ENCODE data around the gene SIGLEC1.
A peak's percentile ranks its signal among the peaks of the same experiment; 100 is the strongest.

The SIGLEC1 gene

DNA sequence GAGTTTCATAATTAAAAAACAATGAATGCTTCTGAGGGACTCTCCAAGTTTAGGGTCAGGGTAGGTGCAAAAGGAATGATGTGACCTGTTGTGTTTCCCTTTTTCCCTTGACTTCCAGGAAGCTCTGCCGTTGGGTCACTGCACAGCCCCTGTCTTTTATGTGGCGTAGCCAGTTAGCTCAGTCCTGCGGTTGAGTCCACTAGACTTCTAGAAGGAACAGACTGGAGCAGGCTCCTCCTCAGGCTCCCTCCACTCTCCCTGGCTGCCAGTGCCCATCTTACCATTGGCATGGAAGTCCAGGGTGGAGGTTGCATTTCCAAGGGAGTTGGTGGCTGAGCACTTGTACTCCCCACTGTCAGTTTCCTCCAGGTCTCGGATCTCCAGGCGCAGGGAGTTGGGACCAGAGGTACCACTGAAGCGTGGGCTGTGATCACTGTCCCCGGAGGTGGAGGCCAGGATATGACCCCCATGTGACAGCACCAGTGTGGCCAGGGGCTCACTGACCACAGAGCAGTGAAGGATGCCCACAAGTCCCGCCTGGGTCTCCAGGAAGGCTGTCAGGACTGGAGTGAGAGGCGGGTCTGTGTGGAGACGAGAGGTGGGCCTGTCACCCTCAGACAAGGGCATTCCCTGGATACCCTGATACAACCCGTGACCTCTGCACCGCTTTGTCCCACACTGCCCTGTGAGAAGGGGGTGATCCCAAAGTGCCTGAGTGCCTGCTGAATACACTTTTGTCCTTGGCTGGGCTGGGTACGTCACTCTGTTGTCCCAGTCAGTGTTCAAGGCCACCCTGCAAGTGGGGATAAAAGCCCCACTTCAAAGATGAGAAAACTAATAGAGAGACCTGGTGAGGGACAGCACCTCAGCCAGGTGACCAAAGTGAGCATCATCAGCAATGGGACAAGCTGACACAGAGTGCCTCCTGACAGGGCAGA, 11.1 kb downstream of the SIGLEC1 start:
- DNase-seq (no peak), ATAC-seq (no peak)
- Mint-ChIP-seq H3K27ac (no peak overlapping the region), H3K27me3 (no peaks in the 10 kb centered on the region), H3K4me1 (no peaks in the 10 kb centered on the region), H3K9me3 (no peaks in the 10 kb centered on the region), H3K4me3 (no peak overlapping the region)

DNA sequence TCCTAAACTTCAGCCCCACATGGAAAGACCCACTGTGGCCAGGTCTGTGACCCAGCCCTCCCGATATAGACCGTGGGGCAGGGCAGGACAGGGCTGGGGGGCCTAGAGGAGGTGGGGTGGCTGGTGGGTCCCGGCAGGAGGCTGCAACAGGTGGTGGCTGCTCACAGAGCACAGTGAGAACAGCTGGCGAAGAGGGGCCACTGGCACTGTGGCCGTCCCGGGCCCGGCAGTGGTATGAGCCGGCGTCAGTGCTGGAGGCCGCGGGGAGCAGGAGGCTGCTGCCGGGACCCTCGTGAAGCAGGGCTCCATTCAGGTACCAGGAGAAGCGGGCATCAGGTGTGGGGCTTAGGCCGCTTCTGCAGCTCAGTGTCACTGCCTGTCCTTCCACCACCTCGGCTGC, 13.4 kb downstream of the SIGLEC1 start:
- no peaks in the 10 kb centered on the region for H3K4me1 Mint-ChIP-seq
- peak; percentile 33 for ATAC-seq
- DNase-seq = no peak

DNA sequence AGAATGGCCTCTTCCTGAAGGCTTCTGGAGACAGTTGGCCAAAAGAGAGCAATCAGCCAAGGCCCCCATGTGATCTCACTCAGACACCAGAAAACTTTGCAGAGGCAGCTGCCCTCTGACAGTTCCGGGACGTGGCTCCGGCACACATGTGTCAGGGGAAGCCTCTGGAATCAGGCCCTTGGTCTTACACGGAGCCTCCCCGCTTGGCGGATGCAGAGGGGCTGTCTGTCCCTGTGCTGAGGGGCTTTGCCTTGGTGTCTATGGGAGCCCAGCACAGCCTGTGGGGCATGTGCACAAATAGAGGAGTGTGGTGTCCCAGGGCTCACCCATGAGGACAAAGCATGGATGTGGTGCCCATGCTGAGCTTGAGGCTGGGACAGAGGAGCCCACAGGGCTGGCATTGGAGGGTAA, 13.8 kb downstream of the SIGLEC1 start:
- Mint-ChIP-seq H3K27ac (no peak overlapping the region), H3K4me1 (no peaks in the 10 kb centered on the region), H3K4me3 (no peak overlapping the region), H3K27me3 (no peaks in the 10 kb centered on the region), H3K9me3 (no peaks in the 10 kb centered on the region)
- DNase-seq = no peak
- ATAC-seq = peak; percentile 25

More for the DNA sequence above, 13.4 kb downstream of the SIGLEC1 start:
- H3K4me3 Mint-ChIP-seq = no peak overlapping the region
- H3K27ac Mint-ChIP-seq = no peak overlapping the region
- no peaks in the 10 kb centered on the region for H3K27me3 Mint-ChIP-seq
- H3K9me3 Mint-ChIP-seq = no peaks in the 10 kb centered on the region

DNA sequence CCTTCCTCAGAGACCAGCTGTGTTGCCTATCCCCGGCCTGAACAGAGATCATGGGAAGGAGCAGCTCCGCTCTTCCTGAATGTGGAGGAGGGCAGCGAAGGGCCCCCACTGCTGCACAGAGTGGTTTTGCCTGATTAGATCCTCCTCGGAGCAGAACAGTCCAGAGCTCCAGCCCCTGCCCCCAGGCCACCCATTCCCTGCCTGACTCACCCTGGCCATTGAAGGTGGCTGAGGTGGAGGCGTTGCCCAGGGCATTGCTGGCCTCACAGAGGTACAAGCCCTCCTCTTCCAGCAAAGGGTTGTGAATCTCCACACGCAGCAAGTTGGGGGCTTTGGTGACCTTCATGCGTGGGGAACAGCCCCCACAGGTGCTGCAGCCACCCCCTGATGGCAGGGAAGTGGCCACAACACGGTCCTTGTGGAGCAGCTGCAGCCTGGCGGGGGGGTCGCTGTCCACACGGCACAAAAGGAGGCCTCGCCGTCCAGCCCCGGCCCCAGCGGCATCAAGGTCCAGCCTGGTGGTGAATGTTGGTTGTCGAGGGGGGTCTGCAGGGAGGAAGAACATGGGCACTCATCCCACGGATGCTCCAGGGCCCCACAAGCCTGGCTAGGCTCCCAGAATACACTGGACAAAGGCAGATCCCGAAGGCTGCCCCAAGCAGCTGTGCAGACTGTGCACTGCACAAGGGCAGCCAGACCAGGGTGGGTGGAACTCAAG, 14.7 kb downstream of the SIGLEC1 start:
- ATAC-seq (no peak), DNase-seq (no peak)
- H3K9me3 Mint-ChIP-seq = no peaks in the 10 kb centered on the region
- no peaks in the 10 kb centered on the region for H3K27me3 Mint-ChIP-seq
- no peak overlapping the region for H3K4me3 Mint-ChIP-seq
- no peaks in the 10 kb centered on the region for H3K4me1 Mint-ChIP-seq
- H3K27ac Mint-ChIP-seq = no peak overlapping the region

DNA sequence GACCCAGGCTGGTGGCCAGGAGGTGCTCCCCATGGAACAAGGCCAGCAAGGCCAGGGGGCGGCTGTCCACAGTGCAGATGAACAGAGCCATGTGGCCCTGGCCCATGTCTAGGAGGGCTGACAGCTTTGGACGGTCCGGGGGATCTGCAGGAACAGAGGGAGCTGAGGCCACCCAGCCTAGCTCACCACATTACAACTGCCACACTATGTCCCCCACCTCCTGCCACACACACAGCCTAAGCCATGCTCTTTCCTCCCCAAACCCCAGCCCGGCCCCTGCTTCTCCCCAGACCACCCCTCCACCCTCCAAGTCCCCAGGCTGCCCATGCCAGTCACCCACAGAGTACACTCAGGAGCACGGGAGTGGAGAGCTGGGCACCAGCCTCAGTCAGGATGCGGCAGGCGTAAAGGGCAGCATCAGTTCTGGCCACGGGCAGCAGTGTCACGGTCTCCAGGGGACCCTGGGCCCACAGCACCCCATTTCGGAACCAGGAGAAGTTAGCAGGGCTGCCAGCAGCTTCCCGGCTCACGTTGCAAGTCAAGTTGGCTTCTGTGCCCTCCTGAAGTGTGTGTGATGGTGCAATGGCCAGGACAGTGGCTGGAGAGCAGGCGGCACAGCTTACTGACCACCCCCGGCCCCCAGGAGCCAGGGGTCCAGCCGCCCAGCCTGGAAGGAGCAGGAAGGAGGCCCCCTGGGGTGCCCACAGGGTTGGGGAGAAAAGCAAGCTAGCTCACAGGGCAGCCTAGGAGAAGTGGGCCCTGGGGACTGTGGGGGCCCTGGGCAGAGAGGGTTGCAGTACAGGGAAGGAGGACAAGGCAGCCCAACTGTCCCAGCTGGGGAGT, 15.4 kb downstream of the SIGLEC1 start:
- H3K4me1 Mint-ChIP-seq = no peaks in the 10 kb centered on the region
- ATAC-seq = no peak

DNA sequence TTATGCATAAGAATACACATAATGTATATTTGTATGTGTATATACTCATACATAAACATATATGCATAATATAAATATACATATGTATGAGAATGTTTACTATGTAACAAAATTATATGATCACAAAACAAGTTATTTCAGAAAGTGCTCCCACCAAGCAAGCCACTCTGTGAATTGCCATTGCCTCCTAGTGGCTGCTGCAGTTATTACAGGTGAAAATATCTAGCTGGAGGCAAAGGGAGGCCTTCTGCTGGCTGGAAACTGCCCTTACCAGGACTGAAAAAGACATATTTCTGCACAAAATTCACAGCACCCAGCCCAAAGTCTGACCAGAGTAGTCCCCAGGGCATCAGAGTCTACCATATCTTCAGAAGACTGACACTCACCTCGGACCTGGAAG, 16.2 kb downstream of the SIGLEC1 start:
- H3K9me3 Mint-ChIP-seq = no peaks in the 10 kb centered on the region
- no peak overlapping the region for H3K4me3 Mint-ChIP-seq
- ATAC-seq (no peak), DNase-seq (no peak)
- no peak overlapping the region for H3K27ac Mint-ChIP-seq
- H3K4me1 Mint-ChIP-seq = no peaks in the 10 kb centered on the region
- no peaks in the 10 kb centered on the region for H3K27me3 Mint-ChIP-seq

More for the DNA sequence above, 15.4 kb downstream of the SIGLEC1 start:
- Mint-ChIP-seq H3K9me3 (no peaks in the 10 kb centered on the region), H3K27ac (no peak overlapping the region), H3K4me3 (no peak overlapping the region), H3K27me3 (no peaks in the 10 kb centered on the region)
- no peak for DNase-seq

DNA sequence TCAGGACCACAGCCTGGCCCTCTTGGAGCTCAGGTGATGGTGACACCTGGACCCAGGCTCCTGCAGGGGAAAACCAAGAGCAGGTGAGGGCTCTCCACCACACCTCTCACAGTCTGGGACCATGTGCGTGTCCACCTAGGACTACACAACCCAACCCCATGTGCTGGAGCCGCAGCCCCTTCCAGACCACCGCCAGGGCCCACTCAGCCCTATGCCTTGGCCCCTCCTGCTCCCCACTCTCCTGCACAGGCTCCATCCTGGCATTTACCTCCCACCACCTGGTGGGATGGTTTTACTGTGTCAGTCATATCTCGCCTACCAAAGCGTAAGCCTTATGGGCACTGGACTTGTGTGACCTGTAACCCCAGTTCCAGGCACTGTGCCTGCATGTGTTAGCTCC, 17.5 kb downstream of the SIGLEC1 start:
- no peaks in the 10 kb centered on the region for H3K4me1 Mint-ChIP-seq
- DNase-seq = no peak
- H3K27me3 Mint-ChIP-seq = no peaks in the 10 kb centered on the region
- ATAC-seq = no peak
- no peak overlapping the region for H3K27ac Mint-ChIP-seq
- no peak overlapping the region for H3K4me3 Mint-ChIP-seq
- H3K9me3 Mint-ChIP-seq = no peaks in the 10 kb centered on the region

DNA sequence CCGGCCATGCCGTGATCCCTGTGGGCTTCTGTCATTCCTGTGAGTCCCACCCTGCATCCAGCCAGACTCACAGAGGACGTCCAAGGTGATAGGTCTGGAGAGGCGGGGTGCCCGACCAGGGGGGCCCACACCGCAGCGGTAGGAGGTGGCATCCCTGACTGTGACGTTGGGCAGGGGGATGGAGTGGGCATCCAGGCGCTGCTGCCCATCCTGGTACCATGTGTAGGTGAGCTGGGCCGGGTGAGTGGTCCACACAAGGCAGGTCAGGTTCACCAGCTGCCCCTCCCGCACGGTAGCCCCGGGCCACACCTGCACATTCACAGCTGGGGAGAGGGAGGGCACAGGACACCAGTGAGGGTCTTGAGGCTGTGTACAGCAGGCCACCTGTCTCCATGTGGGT, 19.0 kb downstream of the SIGLEC1 start:
- Mint-ChIP-seq H3K9me3 (no peaks in the 10 kb centered on the region), H3K4me3 (no peak overlapping the region), H3K27ac (no peak overlapping the region), H3K4me1 (no peaks in the 10 kb centered on the region), H3K27me3 (no peaks in the 10 kb centered on the region)
- DNase-seq (no peak), ATAC-seq (no peak)

DNA sequence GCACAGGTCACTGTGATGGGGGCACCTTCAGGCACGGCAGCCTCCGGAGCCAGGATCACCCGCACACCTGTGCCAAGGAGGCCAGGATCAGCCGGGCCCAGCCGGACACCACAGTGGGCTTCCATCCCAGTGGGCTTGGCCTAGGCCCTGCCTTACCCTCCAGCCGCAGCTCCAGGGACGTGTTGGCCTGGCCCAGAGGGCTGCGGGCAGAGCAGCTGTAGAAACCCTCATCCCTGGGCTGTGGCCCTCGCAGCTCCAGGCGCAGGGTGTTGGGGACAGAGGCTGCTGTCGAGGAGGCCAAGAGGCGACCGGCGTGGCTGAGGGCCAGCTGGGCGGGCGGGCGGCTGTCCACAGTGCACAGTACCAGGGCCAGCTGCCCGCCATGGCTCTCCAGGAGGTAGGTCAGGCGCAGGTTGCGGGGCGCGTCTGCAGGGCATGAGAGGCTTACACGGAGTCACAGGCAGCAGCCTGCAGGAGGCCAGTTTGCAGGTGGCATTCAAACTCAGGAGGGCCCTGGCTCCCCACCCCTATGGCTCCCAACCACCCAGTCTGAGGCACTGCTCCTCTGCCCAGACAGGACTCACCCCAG, 19.6 kb downstream of the SIGLEC1 start:
- ATAC-seq = no peak
- DNase-seq = no peak
- Mint-ChIP-seq H3K9me3 (no peaks in the 10 kb centered on the region), H3K27ac (no peak overlapping the region), H3K4me1 (no peaks in the 10 kb centered on the region), H3K4me3 (no peak overlapping the region), H3K27me3 (peaks cover under 1% of the 10 kb centered on the region)

DNA sequence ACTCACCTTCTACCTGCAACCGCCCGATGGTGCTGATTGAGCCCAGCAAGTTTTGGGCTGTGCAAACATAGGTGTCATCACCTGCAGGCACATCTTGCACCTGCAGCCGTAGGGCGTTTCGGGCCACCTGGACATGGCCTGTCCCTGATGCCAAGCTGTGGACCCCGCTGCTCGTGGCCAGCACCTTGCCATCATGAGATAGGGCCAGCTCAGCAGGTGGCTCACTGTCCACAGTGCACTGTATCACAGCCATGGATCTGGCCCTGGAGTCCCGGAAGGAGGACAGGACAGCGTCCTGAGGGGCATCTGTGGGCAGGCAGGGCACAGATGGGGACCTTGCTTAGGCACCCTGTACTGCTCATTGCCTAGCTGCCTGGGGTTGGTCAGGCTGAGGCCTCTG, 20.5 kb downstream of the SIGLEC1 start:
- Mint-ChIP-seq H3K9me3 (no peaks in the 10 kb centered on the region), H3K27me3 (peaks cover 10% of the 10 kb centered on the region), H3K4me1 (no peaks in the 10 kb centered on the region), H3K4me3 (no peak overlapping the region), H3K27ac (no peak overlapping the region)
- DNase-seq = no peak
- ATAC-seq = no peak

DNA sequence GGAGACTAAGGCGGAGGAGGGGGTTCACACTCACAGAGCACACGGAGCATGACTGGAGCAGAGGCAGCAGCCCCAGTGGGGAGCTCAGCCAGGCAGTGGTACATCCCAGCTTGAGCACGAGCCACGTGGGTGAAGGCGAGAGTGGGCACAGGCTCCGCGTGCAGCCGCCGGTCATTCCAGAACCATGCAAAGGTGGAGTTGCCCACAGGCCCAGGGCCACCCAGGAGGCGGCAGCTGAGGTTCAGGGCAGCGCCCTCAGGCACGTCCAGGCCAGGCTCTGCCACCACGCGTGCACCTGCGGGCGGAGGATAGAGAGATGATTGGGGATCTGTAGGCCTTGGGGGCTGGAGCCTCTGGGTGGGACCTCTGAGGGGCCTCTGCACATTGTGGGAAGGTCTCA, 21.1 kb downstream of the SIGLEC1 start:
- H3K27ac Mint-ChIP-seq = no peak overlapping the region
- ATAC-seq = no peak
- H3K27me3 Mint-ChIP-seq = peaks cover 15% of the 10 kb centered on the region
- no peak overlapping the region for H3K4me3 Mint-ChIP-seq
- H3K9me3 Mint-ChIP-seq = no peaks in the 10 kb centered on the region
- DNase-seq = no peak
- H3K4me1 Mint-ChIP-seq = no peaks in the 10 kb centered on the region

DNA sequence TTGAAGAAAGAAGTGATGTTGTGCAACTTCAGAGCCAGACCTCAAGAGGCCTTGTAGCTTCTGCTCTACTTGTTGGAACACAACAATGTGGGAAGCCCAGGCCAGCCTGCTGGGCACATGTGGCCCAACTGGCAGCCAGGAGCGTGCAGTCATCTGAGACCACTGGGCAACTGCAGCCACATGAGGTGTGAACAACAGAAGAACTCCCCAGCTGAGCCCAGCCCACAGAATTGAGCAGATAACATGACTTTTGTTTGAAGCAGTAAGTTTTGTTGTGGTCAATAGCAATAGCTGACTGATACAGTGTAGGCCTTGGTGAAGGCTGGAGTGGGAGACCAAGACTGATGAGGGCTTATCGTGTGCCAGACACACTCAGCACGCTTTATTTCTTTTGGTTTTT, 22.0 kb downstream of the SIGLEC1 start:
- no peaks in the 10 kb centered on the region for H3K9me3 Mint-ChIP-seq
- DNase-seq (no peak), ATAC-seq (no peak)
- no peaks in the 10 kb centered on the region for H3K4me1 Mint-ChIP-seq
- H3K4me3 Mint-ChIP-seq = no peak overlapping the region
- H3K27me3 Mint-ChIP-seq = peaks cover 24% of the 10 kb centered on the region
- no peak overlapping the region for H3K27ac Mint-ChIP-seq

DNA sequence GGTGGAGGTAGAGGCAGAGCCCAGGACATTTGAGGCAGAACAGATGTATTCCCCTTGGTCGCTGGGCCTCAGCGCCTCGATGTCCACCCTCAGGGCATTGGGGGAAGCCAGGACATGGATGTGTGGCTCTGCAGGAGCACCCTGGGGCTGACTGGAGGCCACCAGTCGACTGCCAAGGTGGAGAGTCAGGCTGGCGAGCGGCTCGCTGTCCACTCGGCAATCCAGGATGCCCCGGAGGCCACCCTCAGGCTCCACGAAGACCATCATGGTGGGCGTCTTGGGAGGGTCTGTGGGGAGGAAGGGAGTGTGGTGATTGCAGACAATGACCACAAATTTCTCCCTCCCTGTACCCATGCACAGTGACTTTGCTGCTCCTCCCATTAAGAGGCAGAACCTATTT, 22.4 kb downstream of the SIGLEC1 start:
- ATAC-seq (no peak), DNase-seq (no peak)
- peaks cover 29% of the 10 kb centered on the region for H3K27me3 Mint-ChIP-seq
- H3K9me3 Mint-ChIP-seq = no peaks in the 10 kb centered on the region
- H3K4me1 Mint-ChIP-seq = no peaks in the 10 kb centered on the region
- H3K27ac Mint-ChIP-seq = no peak overlapping the region
- no peak overlapping the region for H3K4me3 Mint-ChIP-seq

DNA sequence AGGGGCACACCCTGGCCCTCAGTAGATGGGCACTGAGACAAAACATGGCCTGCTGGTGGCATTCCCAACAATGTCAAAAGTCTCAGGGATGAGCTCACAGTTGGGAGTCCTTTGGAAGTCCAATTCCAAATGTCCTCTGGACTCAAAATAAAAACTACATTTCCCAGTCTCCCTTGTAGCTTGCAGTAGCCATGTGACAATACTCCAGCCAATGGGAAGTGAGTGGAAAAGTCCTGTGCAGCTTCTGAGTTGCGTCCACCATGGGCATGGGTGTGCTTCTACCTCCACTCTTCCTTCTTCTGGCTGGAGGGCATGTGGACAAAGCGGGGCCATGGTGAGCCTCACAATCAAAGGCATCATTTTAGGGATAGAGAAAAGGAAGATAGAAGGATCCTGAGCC, 24.7 kb downstream of the SIGLEC1 start:
- DNase-seq = no peak
- H3K27me3 Mint-ChIP-seq = peaks cover 49% of the 10 kb centered on the region
- no peaks in the 10 kb centered on the region for H3K4me1 Mint-ChIP-seq
- no peak overlapping the region for H3K4me3 Mint-ChIP-seq
- peak overlapping the region in 1 of 2 donors; percentile 88 for H3K27ac Mint-ChIP-seq
- no peaks in the 10 kb centered on the region for H3K9me3 Mint-ChIP-seq
- no peak for ATAC-seq

DNA sequence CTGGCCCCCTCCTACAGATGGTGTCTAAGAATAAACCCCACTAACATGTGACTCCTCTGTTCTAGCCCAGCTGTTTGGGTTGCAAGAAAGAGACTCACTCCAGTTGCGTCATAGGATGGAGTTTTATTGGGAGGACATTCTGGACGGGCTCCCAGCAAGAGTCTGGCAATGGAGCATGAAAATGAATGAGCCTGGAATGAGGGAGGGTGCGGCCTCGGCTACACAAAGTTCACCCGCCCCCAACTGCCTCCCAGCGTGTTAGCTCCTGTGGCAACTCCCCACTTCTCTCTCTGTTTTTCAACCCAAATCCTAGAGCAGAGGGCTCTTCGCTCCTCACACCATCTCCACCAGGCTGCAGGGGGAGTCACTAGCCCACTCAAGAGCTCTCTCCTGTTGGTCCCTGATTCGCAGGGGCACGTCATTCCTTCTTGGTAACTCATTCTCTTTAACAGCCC, 25.5 kb downstream of the SIGLEC1 start:
- peaks cover 56% of the 10 kb centered on the region for H3K27me3 Mint-ChIP-seq
- no peaks in the 10 kb centered on the region for H3K9me3 Mint-ChIP-seq
- H3K27ac Mint-ChIP-seq = no peak overlapping the region
- ATAC-seq (no peak), DNase-seq (no peak)
- H3K4me3 Mint-ChIP-seq = no peak overlapping the region
- H3K4me1 Mint-ChIP-seq = no peaks in the 10 kb centered on the region

All from stimulated activated naive CD8-positive, alpha-beta T cell treated with anti-CD3 and anti-CD28 coated beads, Interleukin-15, amount 100 ng/mL, for 72 hours (primary cell).